Measurements from ENCODE around the gene WDFY1. TPM values are rescaled to one million over a fixed set of nuclear protein-coding genes. Genes with fewer than 3 reads are reported as not detected.

Gene WDFY1
- total RNA-seq, 1 experiment from 2014 or later, result 23.6 TPM

- peaks cover 4% of the 10 kb centered on the region; the same call in 1 of the 2 replicates for H3K36me3 ChIP-seq
- no peaks in the 10 kb centered on the region for H3K27me3 ChIP-seq
- H3K9me3 ChIP-seq, result no peaks in the 10 kb centered on the region
- DNase-seq, result no peak
- no peak overlapping the region for H3K4me3 ChIP-seq
Measured at GRCh38 chr2:223863491-223863890, 81.6 kb downstream of the WDFY1 start.

DNA sequence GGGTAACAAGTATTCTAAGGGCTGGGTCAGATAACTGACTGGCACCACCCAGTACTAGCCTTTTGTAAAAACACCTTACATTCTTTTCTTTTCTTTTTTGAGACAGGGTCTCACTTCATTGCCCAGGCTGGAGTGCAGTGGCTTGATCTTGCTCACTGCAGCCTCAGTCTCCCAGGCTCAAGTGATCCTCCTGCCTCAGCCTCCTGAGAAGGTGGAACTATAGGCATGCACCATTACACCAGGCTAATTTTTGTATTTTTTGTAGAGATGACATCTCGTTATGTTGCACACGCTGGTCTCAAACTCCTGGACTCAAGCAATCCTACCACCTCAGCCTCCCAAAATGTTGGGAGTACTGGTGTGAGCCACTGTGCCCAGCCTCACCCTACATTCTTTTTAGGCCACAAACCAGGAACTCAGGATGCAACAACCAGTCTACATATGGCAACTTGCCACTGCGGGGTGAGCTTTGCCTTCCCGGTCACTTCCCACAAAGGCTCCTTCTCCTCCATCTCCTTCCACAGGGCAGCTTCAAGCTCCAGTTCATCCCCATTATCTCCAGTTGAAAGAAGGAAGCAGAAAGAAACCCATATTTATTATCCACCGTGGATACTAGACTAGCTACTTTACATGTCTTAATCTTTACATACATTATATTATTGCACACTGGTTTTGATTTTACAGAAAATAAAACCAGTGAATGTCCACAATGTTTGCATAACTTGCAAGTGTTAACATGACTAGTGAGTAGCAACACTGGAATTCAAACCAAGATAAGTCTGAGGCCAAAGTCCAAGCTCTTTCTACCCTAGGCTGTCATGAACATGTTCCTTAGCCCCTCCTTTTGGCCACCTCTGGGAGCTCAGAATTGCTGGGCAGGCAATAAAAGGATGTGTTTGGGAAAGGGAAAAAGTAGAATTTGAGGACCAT lies 84.1 kb downstream of the WDFY1 start:
- DNase-seq, result peak; percentile 83
- H3K4me3 ChIP-seq, result no peak overlapping the region
- peaks cover 4% of the 10 kb centered on the region; the same call in 1 of the 2 replicates for H3K36me3 ChIP-seq
- H3K9me3 ChIP-seq, result no peaks in the 10 kb centered on the region
- H3K27me3 ChIP-seq, result no peaks in the 10 kb centered on the region

DNA sequence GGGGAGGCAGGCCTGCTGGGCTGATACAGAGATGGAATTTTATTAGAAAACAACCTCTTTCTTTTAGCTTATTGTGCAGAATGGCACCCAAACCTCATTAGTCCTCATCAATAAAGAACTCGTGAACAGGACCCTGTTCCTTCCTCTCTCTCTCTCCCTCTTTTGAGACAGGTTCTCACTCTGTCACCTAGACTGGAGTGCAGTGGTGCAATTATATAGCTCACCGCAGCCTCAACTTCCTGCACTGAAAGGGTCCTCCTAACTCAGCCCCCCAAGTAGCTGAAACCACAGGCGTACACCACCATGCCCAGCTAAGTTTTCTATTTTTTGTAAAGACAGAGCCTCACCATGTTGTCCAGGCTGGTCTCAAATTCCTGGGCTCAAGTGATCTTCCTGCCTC lies 86.1 kb downstream of the WDFY1 start:
- H3K4me3 ChIP-seq, result no peak overlapping the region
- peaks cover 4% of the 10 kb centered on the region; the same call in 1 of the 2 replicates for H3K36me3 ChIP-seq
- H3K27me3 ChIP-seq, result no peaks in the 10 kb centered on the region
- H3K9me3 ChIP-seq, result no peaks in the 10 kb centered on the region
- DNase-seq, result no peak

GRCh38 chr2:223856584-223856983 lies 88.6 kb downstream of the WDFY1 start:
- Histone ChIP-seq H3K9me3 (no peaks in the 10 kb centered on the region), H3K4me3 (no peak overlapping the region), H3K27me3 (no peaks in the 10 kb centered on the region), H3K36me3 (no peaks in the 10 kb centered on the region)
- peak; percentile 11 for DNase-seq

- no peaks in the 10 kb centered on the region for H3K27me3 ChIP-seq
- no peaks in the 10 kb centered on the region for H3K36me3 ChIP-seq
- no peak for DNase-seq
- H3K4me3 ChIP-seq, result no peak overlapping the region
- H3K9me3 ChIP-seq, result no peaks in the 10 kb centered on the region
Measured at GRCh38 chr2:223856021-223856420, 89.1 kb downstream of the WDFY1 start.

- Histone ChIP-seq H3K9me3 (no peaks in the 10 kb centered on the region), H3K4me3 (no peak overlapping the region), H3K27me3 (no peaks in the 10 kb centered on the region), H3K36me3 (no peaks in the 10 kb centered on the region)
- DNase-seq, result peak; percentile 12
Measured at GRCh38 chr2:223855426-223855825, 89.7 kb downstream of the WDFY1 start.

GRCh38 chr2:223854741-223855140 lies 90.4 kb downstream of the WDFY1 start:
- H3K4me3 ChIP-seq, result no peak overlapping the region
- peaks cover 6% of the 10 kb centered on the region; the same call in 1 of the 2 replicates for H3K36me3 ChIP-seq
- DNase-seq, result no peak
- no peaks in the 10 kb centered on the region for H3K27me3 ChIP-seq
- H3K9me3 ChIP-seq, result no peaks in the 10 kb centered on the region

DNA sequence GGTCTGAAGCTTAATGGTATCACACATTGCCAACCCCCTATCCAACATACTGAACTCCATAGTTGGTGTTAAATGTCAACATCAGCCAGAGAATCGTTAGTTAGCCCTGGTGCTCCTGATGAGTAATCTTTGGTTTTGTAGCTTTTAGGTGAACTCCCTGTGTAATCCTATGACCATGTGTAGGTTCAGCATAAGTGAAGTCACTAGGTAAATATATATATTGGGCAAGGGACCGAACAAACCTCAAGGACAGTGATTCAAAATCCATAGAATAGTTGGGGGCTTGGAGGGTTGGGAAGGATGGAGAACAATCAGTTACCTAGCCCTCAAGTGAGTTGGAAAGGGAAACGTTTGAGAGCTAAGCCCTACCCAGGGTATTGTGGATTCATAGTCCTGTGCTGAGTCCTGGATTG lies 91.7 kb downstream of the WDFY1 start:
- no peak for DNase-seq
- Histone ChIP-seq H3K27me3 (no peaks in the 10 kb centered on the region), H3K36me3 (peaks cover 8% of the 10 kb centered on the region; the same call in 1 of the 2 replicates), H3K4me3 (no peak overlapping the region), H3K9me3 (peaks cover 5% of the 10 kb centered on the region; the same call in 1 of the 2 replicates)

GRCh38 chr2:223852281-223852795 lies 92.8 kb downstream of the WDFY1 start:
- H3K27me3 ChIP-seq, result no peaks in the 10 kb centered on the region
- H3K36me3 ChIP-seq, result peaks cover 8% of the 10 kb centered on the region; the same call in 1 of the 2 replicates
- H3K4me3 ChIP-seq, result no peak overlapping the region
- peaks cover 5% of the 10 kb centered on the region; the same call in 1 of the 2 replicates for H3K9me3 ChIP-seq
- no peak for DNase-seq

- H3K4me3 ChIP-seq, result no peak overlapping the region
Measured at GRCh38 chr2:223847410-223847809, 97.7 kb downstream of the WDFY1 start.

GRCh38 chr2:223846515-223846914 lies 98.6 kb downstream of the WDFY1 start:
- DNase-seq, result no peak
- Histone ChIP-seq H3K9me3 (peaks cover 5% of the 10 kb centered on the region; the same call in 1 of the 2 replicates), H3K36me3 (peaks cover 8% of the 10 kb centered on the region; the same call in 1 of the 2 replicates), H3K4me3 (no peak overlapping the region), H3K27me3 (no peaks in the 10 kb centered on the region)

More at GRCh38 chr2:223847410-223847809, 97.7 kb downstream of the WDFY1 start:
- H3K27me3 ChIP-seq, result no peaks in the 10 kb centered on the region
- no peak for DNase-seq
- H3K36me3 ChIP-seq, result peaks cover 8% of the 10 kb centered on the region; the same call in 1 of the 2 replicates
- peaks cover 5% of the 10 kb centered on the region; the same call in 1 of the 2 replicates for H3K9me3 ChIP-seq

GRCh38 chr2:223841436-223842190 lies 103.5 kb downstream of the WDFY1 start:
- no peak overlapping the region for H3K4me3 ChIP-seq
- DNase-seq, result no peak
- H3K36me3 ChIP-seq, result no peaks in the 10 kb centered on the region
- H3K9me3 ChIP-seq, result no peaks in the 10 kb centered on the region
- no peaks in the 10 kb centered on the region for H3K27me3 ChIP-seq

DNA sequence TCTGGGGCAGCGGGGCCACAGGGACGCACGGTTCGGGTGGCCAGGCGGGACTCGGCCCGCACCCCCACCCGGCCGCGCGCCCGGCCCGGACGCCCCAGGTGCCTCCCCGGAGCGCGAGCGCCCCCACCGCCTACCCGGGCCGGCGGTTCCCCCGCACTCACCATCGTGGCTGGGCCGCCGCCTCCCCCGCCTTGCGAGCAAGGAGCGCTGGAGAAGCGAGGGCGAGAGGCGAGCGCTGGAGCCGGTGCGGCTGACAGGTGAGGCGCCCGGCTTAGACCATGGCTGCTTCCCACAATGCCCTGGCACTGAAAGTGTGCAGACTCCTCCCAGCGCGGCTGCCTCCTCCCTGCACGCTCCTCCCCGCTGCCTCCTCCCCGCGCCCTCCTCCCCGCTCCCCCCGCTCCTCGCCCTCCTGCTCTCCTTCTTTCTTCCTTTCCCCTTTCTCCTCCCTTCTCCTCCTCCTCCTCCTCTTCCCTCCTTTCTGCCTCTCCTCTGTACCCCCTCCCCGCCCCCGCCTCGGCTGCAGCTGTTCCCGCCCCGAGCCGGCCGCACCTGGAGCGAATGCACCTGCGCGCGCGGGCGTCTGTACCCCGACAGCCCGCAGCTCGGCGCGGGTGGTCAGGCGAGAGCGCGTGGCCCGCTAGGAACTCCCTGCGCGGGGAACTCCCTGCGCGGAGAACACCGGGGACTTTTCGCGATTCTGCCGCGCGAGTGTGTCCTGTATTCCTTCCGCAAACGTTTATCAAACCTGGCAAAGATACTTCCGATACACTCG lies 107.7 kb downstream of the WDFY1 start, which contains the start of gene AP1S3:
TSS of gene AP1S3 (minus strand) at position 296 of the 775 bp plus-strand sequence. CDS start at position 164, 132 bp downstream.
- no peaks in the 10 kb centered on the region for H3K9me3 ChIP-seq
- no peaks in the 10 kb centered on the region for H3K27me3 ChIP-seq
- peak; percentile 67 for DNase-seq
- peaks cover 7% of the 10 kb centered on the region; the same call in 1 of the 2 replicates for H3K36me3 ChIP-seq
- peak within 1 kb of the TSS; percentile 64 for H3K4me3 ChIP-seq

- DNase-seq, result peak; percentile 32
- no peaks in the 10 kb centered on the region for H3K9me3 ChIP-seq
- no peaks in the 10 kb centered on the region for H3K27me3 ChIP-seq
- peak overlapping the region; percentile 64 for H3K4me3 ChIP-seq
- H3K36me3 ChIP-seq, result peaks cover 7% of the 10 kb centered on the region; the same call in 1 of the 2 replicates
Measured at GRCh38 chr2:223835701-223836532, 109.2 kb downstream of the WDFY1 start.

DNA sequence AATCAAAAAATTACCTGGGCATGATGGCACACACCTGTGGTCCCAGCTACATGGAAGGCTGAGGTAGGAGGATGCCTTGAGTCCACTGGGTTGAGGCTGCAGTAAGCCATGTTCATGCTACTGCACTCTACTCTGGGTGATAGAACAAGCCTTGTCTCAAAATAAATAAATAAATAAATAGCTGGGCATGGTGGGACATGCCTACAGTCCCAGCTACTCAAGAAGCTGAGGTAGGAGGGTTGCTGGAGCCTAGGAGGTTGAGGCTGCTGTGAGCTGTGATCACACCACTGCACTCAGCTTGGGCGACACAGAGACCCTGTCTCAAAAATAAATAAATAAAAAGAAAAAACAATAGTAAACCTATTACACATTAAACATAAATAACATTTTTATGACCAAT lies 110.7 kb downstream of the WDFY1 start:
- no peaks in the 10 kb centered on the region for H3K9me3 ChIP-seq
- no peak overlapping the region for H3K4me3 ChIP-seq
- DNase-seq, result no peak
- H3K27me3 ChIP-seq, result no peaks in the 10 kb centered on the region
- H3K36me3 ChIP-seq, result peaks cover 7% of the 10 kb centered on the region; the same call in 1 of the 2 replicates
